GM18858 (cell line): ENCODE data around the gene CFAP77.

Experiments
- ATAC-seq: cut with Tn5 transposase; IDR thresholded peaks from one replicate; pipeline ENCODE4 v1.9.1; 2021; ENCODE audit not compliant: unreplicated experiment

The CFAP77 gene

DNA sequence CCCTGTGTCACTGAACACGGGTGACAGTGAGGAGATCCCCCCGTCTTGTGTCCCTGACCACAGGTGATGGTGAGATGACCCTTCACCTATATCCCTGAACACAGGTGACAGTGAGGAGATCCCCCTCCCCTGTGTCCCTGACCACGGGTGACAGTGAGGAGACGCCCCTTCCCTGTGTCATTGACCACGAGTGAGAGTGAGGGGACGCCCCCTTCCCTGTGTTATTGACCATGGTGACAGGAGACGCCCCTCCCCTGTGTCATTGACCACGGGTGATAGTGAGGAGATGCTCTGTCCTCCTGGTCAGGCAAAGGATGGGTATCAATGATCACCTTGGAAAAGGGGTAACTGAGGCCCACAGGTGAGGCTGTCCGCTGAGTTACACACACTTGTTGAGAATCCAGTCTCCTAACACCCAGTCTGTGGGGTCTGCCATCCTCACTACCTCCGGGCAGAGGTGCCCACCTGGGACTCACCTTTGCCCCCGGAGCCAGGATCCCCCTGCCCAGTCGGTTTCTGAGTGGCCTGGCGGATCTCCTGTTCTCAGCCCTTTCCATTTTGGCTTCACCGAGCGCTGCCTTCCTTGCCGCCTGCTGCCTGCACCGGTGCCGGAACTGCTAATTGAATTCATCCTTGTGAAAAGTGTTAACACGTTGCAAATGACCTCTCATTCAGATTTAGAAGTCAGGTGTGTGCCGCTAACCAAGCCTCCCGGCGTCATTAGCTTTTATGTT is 104.2 kb downstream of the CFAP77 start:
- no peak for ATAC-seq

DNA sequence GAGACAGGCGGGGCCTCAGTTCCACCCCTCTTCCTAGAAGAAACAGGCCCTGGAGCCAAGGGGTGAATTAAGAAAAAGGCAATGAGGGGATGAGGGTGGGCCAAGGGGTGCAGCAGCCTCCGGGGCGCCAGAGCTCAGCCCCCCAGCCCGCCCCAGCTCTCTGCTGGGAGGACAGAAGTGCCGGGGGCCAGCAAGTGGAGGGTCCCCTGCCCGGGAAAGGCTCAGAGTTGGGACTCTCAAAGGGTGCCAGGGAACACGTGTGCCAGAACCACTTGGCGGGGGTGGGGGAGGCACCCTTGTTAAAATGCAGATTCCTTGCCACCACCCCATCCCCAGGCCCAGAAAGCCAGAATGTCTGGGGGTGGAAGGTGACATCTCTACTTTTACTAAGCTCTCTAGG is 104.8 kb downstream of the CFAP77 start:
- no peak for ATAC-seq

DNA sequence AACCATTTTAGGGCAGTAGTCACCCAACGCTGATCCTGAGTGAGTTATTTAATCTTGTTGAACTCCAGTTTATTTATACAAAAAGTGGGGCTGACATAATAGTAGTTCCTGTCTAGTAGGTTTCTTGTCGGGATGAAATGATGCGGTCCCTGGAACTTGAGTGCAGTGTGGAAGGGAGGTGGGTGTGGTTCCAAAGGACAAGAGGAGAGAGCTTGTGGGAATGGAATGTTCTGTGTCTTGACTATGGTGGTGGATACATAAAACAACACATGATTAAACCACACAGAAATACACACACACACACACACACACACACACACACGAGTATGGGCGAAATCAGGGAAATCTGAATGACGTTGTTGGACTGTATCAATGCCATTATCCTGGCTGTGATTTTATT is 106.3 kb downstream of the CFAP77 start:
- ATAC-seq, result no peak

DNA sequence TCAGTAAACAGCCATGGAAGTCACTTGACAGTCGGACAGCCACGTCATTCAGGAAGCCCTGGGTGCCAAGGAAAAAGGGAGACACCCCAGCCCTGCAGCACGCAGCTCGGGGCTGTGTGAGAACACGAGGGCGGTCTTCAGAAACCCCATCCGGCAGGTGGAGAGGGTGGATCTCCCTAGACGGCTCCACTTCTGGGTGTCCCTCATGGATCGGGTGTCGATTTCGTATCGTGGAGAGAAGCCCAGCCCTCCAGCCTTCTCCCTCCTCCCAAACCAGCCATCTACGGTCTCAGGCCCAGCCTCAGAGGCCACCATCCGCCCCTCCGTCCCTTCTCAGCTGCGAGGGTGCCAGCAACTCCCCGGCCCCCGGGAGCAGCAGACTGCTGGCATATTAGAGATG is 106.9 kb downstream of the CFAP77 start:
- ATAC-seq, result no peak

DNA sequence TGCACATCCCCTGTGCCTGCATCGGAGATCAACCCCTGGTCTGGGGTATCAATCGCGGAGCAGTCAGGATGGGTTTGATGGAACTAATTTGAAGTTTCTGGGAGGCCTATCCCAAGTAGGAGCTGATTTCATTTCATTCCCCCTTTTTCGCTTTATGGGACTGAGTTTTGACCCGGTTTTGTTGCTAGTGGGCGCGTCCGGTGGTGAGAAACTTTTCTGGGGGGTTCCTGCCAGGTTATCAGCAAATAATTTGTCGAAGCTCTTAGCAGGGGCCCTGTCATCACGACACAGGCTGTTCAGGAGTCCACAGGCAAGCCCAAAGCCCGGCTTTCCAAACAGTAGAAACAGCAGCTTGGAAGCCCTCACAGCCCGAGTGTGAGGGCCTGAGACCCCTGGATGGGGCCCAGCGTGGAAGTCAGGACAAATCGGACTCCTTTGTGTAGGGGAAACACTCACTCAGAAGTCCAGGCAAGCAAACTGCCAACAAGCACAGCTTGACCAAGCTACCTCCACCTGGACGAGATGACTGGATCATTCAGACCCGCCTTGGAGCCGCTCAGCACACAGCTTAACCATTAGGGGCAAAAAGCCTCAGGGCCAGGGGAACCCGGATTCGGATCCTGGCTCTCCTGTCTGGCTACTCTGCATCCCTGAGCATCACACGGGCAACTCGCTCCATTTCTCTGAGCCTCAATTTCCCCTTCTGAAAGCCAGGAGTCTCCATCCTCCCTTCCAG is 108.0 kb downstream of the CFAP77 start:
- ATAC-seq, result no peak

DNA sequence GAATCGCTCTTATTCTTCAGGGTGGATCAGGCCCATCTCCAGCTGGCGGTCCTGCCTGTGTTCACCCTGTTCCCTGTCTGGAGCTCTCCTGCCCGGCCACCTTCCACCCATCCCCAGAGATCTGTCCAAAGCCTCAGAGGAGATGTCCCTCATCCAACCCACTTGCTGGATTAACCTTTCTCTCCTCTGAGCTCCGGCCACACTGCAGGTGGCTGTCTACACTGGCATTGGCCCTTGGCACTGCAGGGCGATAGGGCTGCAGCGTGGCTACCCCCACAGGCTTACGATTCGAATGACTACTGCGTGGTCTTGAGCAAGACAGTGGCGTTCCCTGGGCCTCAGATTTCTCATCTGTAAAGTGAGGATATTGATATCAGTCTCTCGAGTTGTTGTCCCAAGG is 108.6 kb downstream of the CFAP77 start:
- ATAC-seq, result no peak

DNA sequence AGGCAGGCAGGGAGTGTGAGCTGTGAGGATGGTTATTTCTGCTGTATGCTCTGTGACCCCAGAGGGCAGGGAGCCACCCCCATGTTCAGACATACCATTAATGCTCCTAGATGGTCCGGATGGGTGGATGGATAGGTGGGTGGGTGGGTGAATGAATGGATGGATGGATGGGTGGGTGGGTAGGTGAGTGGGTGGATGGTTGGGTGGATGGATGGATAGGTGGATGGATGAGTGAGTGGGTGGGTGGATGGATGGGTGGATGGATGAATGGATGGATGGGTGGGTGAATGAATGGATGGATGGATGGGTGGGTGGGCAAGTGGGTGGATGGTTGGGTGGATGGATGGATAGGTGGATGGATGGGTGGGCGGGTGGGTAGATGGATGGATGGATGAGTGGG is 109.0 kb downstream of the CFAP77 start:
- ATAC-seq, result no peak

DNA sequence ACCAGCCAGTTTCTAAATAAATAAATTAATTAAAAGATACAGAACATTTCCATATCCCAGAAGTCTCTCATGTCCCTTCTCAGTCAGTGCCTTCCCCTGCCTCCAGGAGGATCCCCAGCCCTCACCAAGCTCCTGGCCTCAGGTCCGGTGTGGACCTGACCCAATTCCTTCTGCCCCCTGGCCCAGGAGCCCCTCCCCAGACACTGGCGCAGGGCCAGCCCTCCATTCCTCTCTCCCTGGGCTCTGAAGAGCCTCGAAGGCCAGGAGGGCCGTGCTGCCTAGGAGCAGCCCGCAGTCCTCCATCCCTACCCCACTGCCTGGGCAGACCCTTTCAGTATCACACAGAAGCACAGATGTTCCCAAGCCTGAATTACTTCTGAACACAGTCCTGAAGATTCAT is 110.6 kb downstream of the CFAP77 start:
- no peak for ATAC-seq

DNA sequence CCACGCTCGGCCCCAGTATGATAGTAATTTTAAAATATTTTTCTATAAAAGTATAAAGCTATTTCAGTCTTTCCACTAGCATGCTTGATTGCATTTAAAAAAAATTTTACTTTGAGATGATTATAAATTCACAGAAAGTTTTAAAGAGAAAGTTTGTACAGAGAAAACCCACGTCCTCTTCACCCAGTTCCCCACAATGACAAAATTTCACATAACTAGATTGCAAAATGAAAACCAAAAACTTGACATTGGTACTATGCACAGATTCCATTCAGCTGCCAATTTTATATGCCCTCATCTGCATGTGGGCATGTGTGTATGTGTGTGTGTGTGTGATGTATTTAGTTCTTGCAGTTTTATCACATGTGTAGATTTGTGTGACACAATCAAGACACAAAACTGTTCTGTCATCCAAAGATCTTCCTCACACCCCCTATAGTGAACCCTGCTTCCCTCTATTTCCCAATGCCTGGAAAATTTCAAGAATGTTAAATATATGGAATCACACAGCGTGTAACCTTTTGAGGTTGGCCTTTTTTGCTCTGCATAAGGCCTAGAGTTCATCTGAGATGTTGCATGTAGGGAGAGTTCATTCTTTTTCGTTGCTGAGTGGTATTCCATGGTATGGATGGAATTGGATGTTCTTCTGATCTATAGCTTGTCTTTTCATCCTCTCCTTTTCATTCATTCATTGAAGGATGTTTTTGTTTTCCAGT is 115.5 kb downstream of the CFAP77 start:
- ATAC-seq, result no peak

DNA sequence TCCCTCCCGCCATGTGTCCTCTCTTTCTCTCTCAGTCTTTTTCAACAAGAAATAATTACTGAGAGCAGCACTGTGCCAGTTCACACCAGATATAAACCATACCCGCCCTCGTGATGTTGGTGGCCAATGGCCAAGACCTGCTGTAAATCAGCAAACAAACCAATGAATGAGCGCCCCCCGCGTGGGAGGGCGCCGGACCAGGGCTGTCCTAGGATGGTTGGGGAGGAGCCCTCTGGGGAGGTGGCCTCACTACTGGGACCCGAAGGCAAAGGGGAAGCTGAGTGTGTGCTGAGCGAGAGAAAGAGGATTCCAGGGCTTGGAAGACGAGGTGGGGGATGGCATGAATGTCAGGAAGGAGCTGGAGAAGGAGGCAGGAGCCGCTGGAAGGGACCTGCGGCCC is 121.2 kb downstream of the CFAP77 start:
- ATAC-seq, result no peak

DNA sequence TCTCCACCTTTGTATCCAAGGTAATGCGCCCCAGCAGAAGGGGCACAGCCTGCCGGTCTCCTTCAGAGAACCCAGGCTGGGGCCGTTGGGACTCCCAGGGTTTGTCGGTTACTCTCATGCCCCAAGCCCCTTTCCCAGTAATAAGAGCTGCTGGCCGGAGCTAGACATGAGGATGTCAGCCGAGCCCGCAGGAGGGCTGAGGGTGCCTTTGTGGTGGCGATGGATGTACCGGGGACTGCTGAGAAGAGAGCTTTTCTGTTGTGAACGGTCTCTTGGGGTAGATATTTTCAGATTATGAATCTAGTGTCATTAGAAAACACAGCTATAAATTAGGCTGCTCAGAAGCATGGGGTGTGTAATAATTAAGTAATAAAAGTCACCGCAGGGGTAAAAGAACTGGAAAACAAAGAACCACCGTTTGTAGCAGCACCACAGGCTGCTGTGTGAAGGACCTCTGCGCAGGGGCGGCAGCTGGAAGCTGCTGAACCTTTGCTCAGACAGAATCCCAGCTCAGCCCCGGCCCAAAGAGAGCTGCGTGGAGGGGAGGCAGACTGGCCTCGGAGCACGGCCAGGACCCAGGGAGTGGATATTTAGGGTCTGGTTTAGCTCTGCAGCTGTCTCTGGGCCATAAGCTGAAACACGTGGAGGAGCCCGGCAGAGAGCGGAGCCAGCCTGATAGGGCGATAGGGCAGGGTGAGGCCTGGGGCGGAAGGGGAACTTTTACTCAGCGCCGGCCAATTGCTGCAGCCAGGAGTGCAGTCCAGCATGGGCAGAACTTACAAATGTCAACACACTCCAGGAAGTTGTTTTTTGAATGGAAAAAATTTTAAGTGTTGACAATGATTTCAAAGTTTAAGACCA is 121.9 kb downstream of the CFAP77 start:
- no peak for ATAC-seq

DNA sequence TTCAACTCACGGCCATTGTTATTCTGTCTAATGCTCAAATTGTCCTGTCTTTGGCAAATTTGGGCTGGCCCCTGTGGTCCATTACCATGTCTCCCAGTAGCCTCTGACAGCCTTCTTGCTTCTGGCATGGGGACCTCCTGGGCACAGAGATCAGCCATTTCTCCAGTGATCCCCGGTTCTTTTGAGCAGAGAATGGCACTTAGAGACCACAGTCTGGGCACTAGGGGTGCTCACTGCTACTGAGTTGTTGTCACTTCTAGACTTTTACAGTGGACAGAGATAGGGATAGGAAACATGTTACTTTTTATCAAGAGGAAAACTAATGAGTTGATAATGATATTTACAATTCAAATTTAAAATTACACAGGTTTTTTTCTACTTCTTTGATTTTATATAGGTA is 124.8 kb downstream of the CFAP77 start:
- no peak for ATAC-seq

DNA sequence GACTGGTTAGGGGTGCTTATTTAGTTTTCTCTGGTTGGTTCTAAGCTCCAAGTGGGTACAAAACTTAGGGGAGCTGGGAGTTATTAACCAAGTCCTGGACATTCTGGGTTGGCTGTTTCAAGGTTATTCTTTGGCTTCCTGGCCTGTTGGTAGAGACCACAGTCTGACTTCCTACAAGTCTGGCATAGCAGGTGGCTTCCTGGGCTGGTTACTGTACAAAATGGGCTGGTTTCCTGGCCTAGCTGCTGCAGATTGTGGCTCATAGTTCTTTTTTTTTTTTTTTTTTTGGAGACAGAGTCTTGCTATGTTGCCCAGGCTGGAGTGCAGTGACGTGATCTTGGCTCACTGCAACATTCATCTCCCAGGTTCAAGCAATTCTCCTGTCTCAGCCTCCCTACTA is 126.1 kb downstream of the CFAP77 start:
- ATAC-seq, result no peak

DNA sequence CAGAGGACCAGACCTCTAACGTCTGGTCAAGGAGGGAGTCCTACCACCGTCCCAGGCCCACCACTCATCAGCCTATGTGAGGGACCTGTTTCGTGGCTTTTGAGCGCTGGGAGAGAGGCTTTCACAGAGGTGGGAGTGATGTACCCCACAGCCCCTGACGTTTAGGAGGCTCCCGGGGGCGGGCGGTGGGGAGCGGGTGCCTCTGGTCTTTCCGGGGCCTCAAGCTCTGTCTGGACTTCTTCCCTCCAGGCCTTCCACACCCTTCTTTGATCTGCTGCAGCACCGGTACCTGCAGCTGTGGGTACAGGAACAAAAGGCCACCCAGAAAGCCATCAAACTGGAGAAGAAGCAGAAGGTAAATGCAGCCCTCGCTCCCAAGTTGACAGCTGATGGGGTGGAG is 127.3 kb downstream of the CFAP77 start:
- ATAC-seq, result no peak

DNA sequence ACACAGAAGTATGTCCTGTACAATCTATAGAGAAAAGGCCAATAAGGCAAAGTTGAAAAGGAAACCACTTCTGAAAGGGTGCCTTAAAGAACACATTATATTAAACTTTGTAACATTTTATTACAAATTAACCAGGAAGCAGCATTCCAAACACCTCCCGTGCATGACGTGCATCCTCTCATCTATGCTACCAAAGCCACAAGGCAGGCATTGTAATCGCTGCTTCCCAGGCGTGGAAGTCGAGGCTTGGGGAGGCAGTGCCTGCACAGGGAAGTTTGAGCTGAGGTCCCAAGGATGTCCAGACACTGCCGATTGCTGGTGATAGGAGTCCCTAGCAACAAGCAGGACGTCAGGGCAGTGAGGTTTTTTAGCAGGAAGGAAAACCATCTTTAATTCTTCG is 128.1 kb downstream of the CFAP77 start:
- no peak for ATAC-seq

DNA sequence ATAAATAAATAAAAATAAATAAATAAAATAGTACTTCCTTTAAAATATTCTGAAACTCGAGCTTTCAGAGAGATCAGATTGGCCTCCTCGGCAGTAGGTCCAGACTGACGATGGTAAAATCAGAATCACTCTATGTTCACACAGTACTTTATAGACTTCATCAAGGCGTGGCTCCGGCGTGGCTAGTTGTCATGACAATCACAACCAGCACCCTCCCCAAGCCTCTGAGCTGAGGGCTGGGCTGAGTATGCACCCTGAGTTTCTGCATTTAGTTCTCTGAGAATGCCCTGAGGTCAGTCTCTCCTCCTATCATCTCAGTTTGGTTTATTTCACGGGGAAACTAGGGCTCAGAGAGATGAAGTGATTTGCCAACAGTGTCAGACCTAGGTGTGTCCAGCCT is 129.1 kb downstream of the CFAP77 start:
- no peak for ATAC-seq

DNA sequence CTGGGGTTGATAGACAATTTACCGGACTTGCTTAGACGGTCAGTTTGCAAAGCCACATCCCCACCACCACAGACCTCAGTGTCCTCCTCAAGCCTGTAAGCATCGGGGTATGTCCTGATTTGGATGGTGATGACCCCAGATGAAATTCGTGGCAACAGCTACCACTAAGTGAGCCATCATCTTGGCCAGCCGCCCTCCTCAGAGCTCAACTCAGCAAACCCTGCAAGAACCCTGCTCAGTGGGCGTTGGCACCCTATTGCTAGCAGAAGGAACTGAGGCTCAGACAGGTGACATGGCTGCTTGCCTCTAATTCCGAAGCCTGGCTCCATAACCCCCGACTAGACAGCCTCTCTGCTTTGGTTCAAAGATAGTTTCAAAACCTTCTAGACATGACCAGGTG is 131.0 kb downstream of the CFAP77 start:
- ATAC-seq, result no peak

DNA sequence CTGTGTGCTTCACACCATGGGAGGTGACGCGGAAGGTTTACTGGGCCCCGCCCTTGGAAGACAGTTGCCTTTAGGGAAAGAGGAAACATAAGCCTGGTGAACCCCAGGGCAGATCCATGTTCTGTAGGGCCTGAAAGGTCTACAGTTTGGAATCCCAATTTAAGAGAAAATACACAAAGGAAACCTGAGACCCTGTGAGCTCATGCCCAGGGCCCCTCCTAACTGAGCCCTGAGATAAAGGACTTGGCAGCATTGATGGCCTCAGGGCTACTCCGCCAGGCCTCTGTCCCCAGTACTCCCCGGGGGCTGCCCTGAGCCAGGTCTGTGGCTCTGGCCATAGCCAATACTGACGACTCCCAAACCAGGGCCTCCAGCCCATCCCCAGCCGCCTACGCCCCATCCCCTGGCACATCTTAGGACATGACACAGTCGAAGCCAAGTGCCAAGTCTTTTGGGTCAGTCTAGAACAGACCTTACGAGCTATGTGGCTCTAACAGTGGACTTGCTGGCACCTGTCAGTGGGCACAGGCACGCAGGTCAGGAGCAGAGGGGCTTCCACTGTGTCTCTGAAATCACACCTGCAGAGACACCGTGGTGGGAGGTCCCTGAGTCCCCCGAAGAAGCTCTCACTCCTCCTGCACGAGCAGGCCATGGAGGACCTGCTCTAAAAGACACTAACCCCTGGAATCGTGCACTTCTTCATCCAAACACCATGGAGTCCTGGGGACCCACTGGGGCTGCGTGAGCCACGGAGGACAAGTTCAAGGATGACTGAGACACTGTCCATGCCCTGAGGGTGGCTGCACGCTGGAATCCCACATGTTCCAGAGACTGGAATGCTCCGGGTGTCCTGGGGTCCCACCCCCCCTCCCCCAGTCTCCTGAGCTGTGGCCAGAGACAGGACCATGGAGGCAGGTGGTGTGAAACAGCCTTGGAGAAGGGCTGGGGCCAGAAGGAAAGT is 132.1 kb downstream of the CFAP77 start:
- ATAC-seq, result no peak

DNA sequence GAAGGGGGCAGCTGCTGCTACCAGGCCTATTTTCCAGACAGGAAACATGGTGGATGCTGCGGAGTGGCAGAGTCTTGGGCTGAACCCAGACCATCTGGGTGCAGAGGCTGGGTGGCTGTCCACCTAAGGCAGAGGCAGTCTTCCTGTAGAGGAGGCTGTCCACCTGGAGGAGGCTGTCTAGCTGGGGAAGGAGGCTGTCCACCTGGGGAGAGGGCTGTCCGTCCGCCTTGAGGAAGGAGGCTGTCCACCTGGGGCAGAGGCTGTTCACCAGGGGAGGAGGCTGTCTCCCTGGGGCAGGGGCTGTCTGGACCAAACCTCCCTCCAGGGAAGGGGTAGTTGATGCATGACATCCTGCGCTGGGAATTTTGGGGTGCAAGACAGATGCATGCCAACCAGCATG is 133.2 kb downstream of the CFAP77 start:
- ATAC-seq, result no peak

DNA sequence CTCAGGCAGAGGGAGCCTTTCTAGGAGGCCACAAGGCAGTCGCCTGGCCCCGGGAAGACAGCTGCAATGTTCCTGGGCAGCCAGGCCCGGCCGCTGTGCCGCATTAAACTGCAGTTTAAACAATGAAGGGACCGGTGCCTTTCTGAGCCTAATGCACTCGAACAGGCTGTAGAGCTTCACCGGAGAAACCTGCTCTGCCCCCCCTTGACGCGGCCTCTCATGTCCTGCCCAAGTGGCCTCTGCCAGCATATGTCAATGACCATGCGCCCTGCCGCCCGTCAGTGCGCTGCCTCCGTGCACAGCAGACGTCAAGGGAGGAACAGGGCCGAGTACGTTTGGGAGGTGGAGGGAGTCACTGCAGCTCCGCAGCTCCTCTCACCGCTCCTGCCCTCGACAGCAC is 133.9 kb downstream of the CFAP77 start:
- ATAC-seq, result no peak
